ENCODE results near the gene ATCAY.

ATCAY gene

GRCh38 chr19:3923096-3923758 lies 42.7 kb downstream of the ATCAY start:
- Histone ChIP-seq H3K9me2 (replicated peaks; ENCODE audit: control insufficient read depth, low read length) (no peaks in the 10 kb centered on the region), H3K27ac (ENCODE audit: low read depth, low read length) (no peak overlapping the region), H3K4me1 (ENCODE audit: control insufficient read depth, low read length) (no peaks in the 10 kb centered on the region), H3K9me3 (ENCODE audit: control insufficient read depth, insufficient read depth, low read length) (no peaks in the 10 kb centered on the region), H3K27me3 (ENCODE audit: control insufficient read depth, low read length) (no peaks in the 10 kb centered on the region), H3K79me2 (ENCODE audit: control insufficient read depth, low read length) (no peaks in the 10 kb centered on the region), H3F3A (ENCODE audit: control insufficient read depth, insufficient read depth) (no peaks in the 10 kb centered on the region), H3K36me3 (ENCODE audit: control insufficient read depth, low read length) (no peaks in the 10 kb centered on the region), H3K4me2 (ENCODE audit: low read length) (no peak overlapping the region), H3K4me3 (ENCODE audit: low read length) (no peak overlapping the region), H4K20me1 (ENCODE audit: control insufficient read depth, insufficient read depth, low read depth, low read length) (no peaks in the 10 kb centered on the region)
- TF ChIP-seq, protein P1, sequence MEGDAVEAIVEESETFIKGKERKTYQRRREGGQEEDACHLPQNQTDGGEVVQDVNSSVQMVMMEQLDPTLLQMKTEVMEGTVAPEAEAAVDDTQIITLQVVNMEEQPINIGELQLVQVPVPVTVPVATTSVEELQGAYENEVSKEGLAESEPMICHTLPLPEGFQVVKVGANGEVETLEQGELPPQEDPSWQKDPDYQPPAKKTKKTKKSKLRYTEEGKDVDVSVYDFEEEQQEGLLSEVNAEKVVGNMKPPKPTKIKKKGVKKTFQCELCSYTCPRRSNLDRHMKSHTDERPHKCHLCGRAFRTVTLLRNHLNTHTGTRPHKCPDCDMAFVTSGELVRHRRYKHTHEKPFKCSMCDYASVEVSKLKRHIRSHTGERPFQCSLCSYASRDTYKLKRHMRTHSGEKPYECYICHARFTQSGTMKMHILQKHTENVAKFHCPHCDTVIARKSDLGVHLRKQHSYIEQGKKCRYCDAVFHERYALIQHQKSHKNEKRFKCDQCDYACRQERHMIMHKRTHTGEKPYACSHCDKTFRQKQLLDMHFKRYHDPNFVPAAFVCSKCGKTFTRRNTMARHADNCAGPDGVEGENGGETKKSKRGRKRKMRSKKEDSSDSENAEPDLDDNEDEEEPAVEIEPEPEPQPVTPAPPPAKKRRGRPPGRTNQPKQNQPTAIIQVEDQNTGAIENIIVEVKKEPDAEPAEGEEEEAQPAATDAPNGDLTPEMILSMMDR (IDR thresholded peaks at IDR 0.05; ENCODE audit: low read depth, low read length, poor library complexity, severe bottlenecking): no peak
- TF ChIP-seq EZH2phosphoT487 (IDR thresholded peaks at IDR 0.05; ENCODE audit: borderline replicate concordance, low read length): no peak

GRCh38 chr19:3923912-3924311 lies 43.4 kb downstream of the ATCAY start:
- Histone ChIP-seq H3F3A (ENCODE audit: control insufficient read depth, insufficient read depth) (no peaks in the 10 kb centered on the region), H3K27ac (ENCODE audit: low read depth, low read length) (no peak overlapping the region), H3K9me2 (replicated peaks; ENCODE audit: control insufficient read depth, low read length) (no peaks in the 10 kb centered on the region), H3K9me3 (ENCODE audit: control insufficient read depth, insufficient read depth, low read length) (no peaks in the 10 kb centered on the region), H3K4me2 (ENCODE audit: low read length) (no peak overlapping the region), H4K20me1 (ENCODE audit: control insufficient read depth, insufficient read depth, low read depth, low read length) (no peaks in the 10 kb centered on the region), H3K79me2 (ENCODE audit: control insufficient read depth, low read length) (no peaks in the 10 kb centered on the region), H3K4me1 (ENCODE audit: control insufficient read depth, low read length) (no peaks in the 10 kb centered on the region), H3K36me3 (ENCODE audit: control insufficient read depth, low read length) (no peaks in the 10 kb centered on the region), H3K4me3 (ENCODE audit: low read length) (no peak overlapping the region), H3K27me3 (ENCODE audit: control insufficient read depth, low read length) (no peaks in the 10 kb centered on the region)
- TF ChIP-seq EZH2phosphoT487 (IDR thresholded peaks at IDR 0.05; ENCODE audit: borderline replicate concordance, low read length): no peak
- TF ChIP-seq, protein P1 (IDR thresholded peaks at IDR 0.05; ENCODE audit: low read depth, low read length, poor library complexity, severe bottlenecking): no peak

DNA sequence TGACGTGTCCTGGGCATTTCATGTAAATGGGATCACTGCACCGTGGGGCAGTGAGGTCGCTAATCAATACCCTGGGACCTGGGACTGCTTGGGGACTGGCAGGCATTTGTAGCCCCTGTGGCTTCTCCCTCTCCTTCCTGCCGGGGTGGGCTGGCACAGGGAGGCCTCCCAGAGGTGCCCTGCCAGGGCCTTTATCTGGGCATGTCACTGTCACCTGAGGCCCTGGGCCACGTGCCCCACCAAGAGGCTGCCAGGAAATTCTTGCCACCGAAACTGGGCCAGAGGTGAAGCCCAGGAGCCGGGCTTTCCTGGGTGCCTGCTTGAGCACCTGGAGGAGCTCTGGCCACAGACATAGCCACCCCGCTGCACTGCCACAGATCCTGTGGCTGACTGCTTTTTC lies 50.6 kb downstream of the ATCAY start:
- TF ChIP-seq, protein P1 (IDR thresholded peaks at IDR 0.05; ENCODE audit: low read depth, low read length, poor library complexity, severe bottlenecking): no peak
- TF ChIP-seq EZH2phosphoT487 (IDR thresholded peaks at IDR 0.05; ENCODE audit: borderline replicate concordance, low read length): no peak
- Histone ChIP-seq H4K20me1 (ENCODE audit: control insufficient read depth, insufficient read depth, low read depth, low read length) (no peaks in the 10 kb centered on the region), H3K27ac (ENCODE audit: low read depth, low read length) (no peak overlapping the region), H3K4me1 (ENCODE audit: control insufficient read depth, low read length) (no peaks in the 10 kb centered on the region), H3K79me2 (ENCODE audit: control insufficient read depth, low read length) (no peaks in the 10 kb centered on the region), H3K4me2 (ENCODE audit: low read length) (no peak overlapping the region), H3K9me2 (replicated peaks; ENCODE audit: control insufficient read depth, low read length) (no peaks in the 10 kb centered on the region), H3K9me3 (ENCODE audit: control insufficient read depth, insufficient read depth, low read length) (no peaks in the 10 kb centered on the region), H3K27me3 (ENCODE audit: control insufficient read depth, low read length) (no peaks in the 10 kb centered on the region), H3K36me3 (ENCODE audit: control insufficient read depth, low read length) (no peaks in the 10 kb centered on the region), H3F3A (ENCODE audit: control insufficient read depth, insufficient read depth) (no peaks in the 10 kb centered on the region), H3K4me3 (ENCODE audit: low read length) (no peak overlapping the region)

All from DOHH2 (cell line).